H1 (cell line): Measurements from ENCODE around the gene KCNK15. TPM values are rescaled to one million over a fixed set of nuclear protein-coding genes. Genes with fewer than 3 reads are reported as not detected.

Source experiments
- CTCF ChIA-PET: fragments of 300-600 bp; sonication (Branson Sonifier 250); formaldehyde crosslinking; loops from one replicate; lab custom pipeline; 2021; ENCODE audit not compliant: partially characterized antibody; lab: Charles Lee
- POLR2A ChIA-PET: fragments of 300-600 bp; sonication (Branson Sonifier 250); formaldehyde crosslinking; loops from one replicate; lab custom pipeline; 2021; ENCODE audit warnings: inconsistent platforms; ENCODE audit not compliant: partially characterized antibody; lab: Charles Lee
- DNase-seq, 2 experiments: peaks; one replicate each; pipeline versions ENCODE4 v3.0.0 to v3.0.0-alpha.2; 2010 to 2022; ENCODE audit warnings: low spot score in 2 of 2, low read depth in 1 of 2, mixed read lengths in 1 of 2
- FAIRE-seq: peaks from 2 replicates; lab custom pipeline; 2011; peaks lifted over from hg19 to GRCh38; lab: Jason Lieb, UNC
- H2AFZ ChIP-seq: 2 replicates; pipeline ENCODE4 v1.8.1; 2012; ENCODE audit warnings: low read length, inconsistent platforms
- H2AK5ac ChIP-seq: 2 replicates; pipeline ENCODE4 v1.6.1; 2013; ENCODE audit warnings: low read depth, low read length
- H2BK120ac ChIP-seq: replicated peaks from 2 replicates; pipeline ENCODE3; 2013; ENCODE audit warnings: low read depth, low read length, inconsistent platforms
- H2BK12ac ChIP-seq: 2 replicates; pipeline ENCODE4 v1.6.1; 2013; ENCODE audit warnings: low read depth, low read length
- H2BK15ac ChIP-seq: 2 replicates; pipeline ENCODE4 v1.6.1; 2013; ENCODE audit warnings: low read length
- H2BK20ac ChIP-seq: 2 replicates; pipeline ENCODE4 v1.6.1; 2013; ENCODE audit warnings: low read length
- H2BK5ac ChIP-seq: 2 replicates; pipeline ENCODE4 v1.6.1; 2013; ENCODE audit warnings: low read depth, low read length
- H3K14ac ChIP-seq: 2 replicates; pipeline ENCODE4 v1.6.1; 2013; ENCODE audit warnings: inconsistent platforms; ENCODE audit not compliant: insufficient read length
- H3K18ac ChIP-seq: 2 replicates; pipeline ENCODE4 v1.6.1; 2013; ENCODE audit warnings: low read length; ENCODE audit errors: extremely low read depth
- H3K23ac ChIP-seq: 2 replicates; pipeline ENCODE4 v1.6.1; 2013; ENCODE audit warnings: inconsistent platforms; ENCODE audit not compliant: insufficient read length
- H3K23me2 ChIP-seq: 2 replicates; pipeline ENCODE4 v1.6.1; 2013; ENCODE audit warnings: low read depth, low read length
- H3K27ac ChIP-seq: 2 replicates; pipeline ENCODE4 v1.6.1; 2011; ENCODE audit warnings: low read depth, low read length, inconsistent platforms
- H3K27me3 ChIP-seq, 4 experiments: replicated peaks in 1 of 4; 1 replicate in 1 of 4; 2 replicates in 3 of 4; pipeline versions ENCODE4 v1.6.1 to v1.8.1; 2011 to 2013; ENCODE audit warnings: low read length in 3 of 4, mild to moderate bottlenecking in 3 of 4, inconsistent platforms in 2 of 4, mixed read lengths in 2 of 4, moderate library complexity in 1 of 4; ENCODE audit not compliant: control insufficient read depth in 3 of 4, insufficient read depth in 3 of 4; ENCODE audit errors: extremely low read depth in 1 of 4
- H3K36me3 ChIP-seq, 4 experiments: 2 replicates each; pipeline versions ENCODE4 v1.6.1 to v1.8.1; 2011 to 2013; ENCODE audit warnings: mild to moderate bottlenecking in 4 of 4, low read length in 3 of 4, moderate library complexity in 2 of 4, control low read depth in 1 of 4, inconsistent platforms in 1 of 4; ENCODE audit not compliant: insufficient read depth in 4 of 4, control insufficient read depth in 2 of 4
- H3K4ac ChIP-seq: replicated peaks from 2 replicates; pipeline ENCODE3; 2013; ENCODE audit warnings: low read length, low read depth, mixed read lengths, inconsistent platforms; ENCODE audit not compliant: insufficient read length
- H3K4me1 ChIP-seq, 4 experiments: replicated peaks in 1 of 4; 1 replicate in 1 of 4; 2 replicates in 3 of 4; pipeline versions ENCODE4 v1.6.1 to v1.8.1; 2011 to 2013; ENCODE audit warnings: low read length in 3 of 4, inconsistent platforms in 2 of 4, mixed read lengths in 1 of 4; ENCODE audit not compliant: insufficient read depth in 4 of 4, control insufficient read depth in 3 of 4
- H3K4me2 ChIP-seq, 2 experiments: 2 replicates each; pipeline versions ENCODE4 v1.6.1 to v1.8.1; 2011 to 2013; ENCODE audit warnings: low read depth in 2 of 2, low read length in 2 of 2, control low read depth in 1 of 2, inconsistent platforms in 1 of 2, mild to moderate bottlenecking in 1 of 2; ENCODE audit not compliant: insufficient read depth in 1 of 2
- H3K4me3 ChIP-seq, 4 experiments: fragments of 200-600, 300-600 bp in 1 of 4; sonication (generic), shearing (Covaris generic), sonication (Bioruptor Twin) in 1 of 4; 2 replicates each; pipeline versions ENCODE4 v1.5.1 to v1.8.1; 2011 to 2016; ENCODE audit warnings: low read length in 4 of 4, low read depth in 3 of 4, control low read depth in 2 of 4, inconsistent platforms in 2 of 4, mild to moderate bottlenecking in 2 of 4, mixed read lengths in 1 of 4, moderate library complexity in 1 of 4; ENCODE audit not compliant: insufficient read depth in 2 of 4; ENCODE audit errors: extremely low read depth in 1 of 4
- H3K56ac ChIP-seq: replicated peaks from 2 replicates; pipeline ENCODE3; 2013; ENCODE audit warnings: low read depth, mild to moderate bottlenecking, mixed read lengths, low read length, inconsistent platforms; ENCODE audit not compliant: insufficient read length
- H3K79me1 ChIP-seq: 2 replicates; pipeline ENCODE4 v1.6.1; 2013; ENCODE audit warnings: low read depth, low read length, control low read depth
- H3K79me2 ChIP-seq, 2 experiments: 2 replicates each; pipeline versions ENCODE4 v1.6.1 to v1.8.1; 2012 to 2013; ENCODE audit warnings: low read length in 2 of 2, mild to moderate bottlenecking in 2 of 2, inconsistent platforms in 1 of 2; ENCODE audit not compliant: insufficient read depth in 2 of 2, control insufficient read depth in 1 of 2
- H3K9ac ChIP-seq, 4 experiments: replicated peaks in 1 of 4; 1 replicate in 1 of 4; 2 replicates in 3 of 4; pipeline versions ENCODE4 v1.6.1 to v1.8.1; 2011 to 2013; ENCODE audit warnings: low read depth in 3 of 4, low read length in 3 of 4, control low read depth in 2 of 4, mild to moderate bottlenecking in 2 of 4, moderate library complexity in 2 of 4, inconsistent platforms in 1 of 4; ENCODE audit errors: extremely low read depth in 1 of 4
- H3K9me3 ChIP-seq, 2 experiments: 2 replicates each; pipeline versions ENCODE4 v1.6.1 to v1.8.1; 2012 to 2013; ENCODE audit warnings: mild to moderate bottlenecking in 2 of 2, moderate library complexity in 2 of 2, control low read depth in 1 of 2, inconsistent platforms in 1 of 2, low read depth in 1 of 2, low read length in 1 of 2, mixed read lengths in 1 of 2; ENCODE audit not compliant: insufficient read depth in 2 of 2
- H4K20me1 ChIP-seq, 2 experiments: replicated peaks in 1 of 2; 2 replicates each; pipeline versions ENCODE3 to v1.8.1; 2011 to 2013; ENCODE audit warnings: inconsistent platforms in 2 of 2, low read length in 2 of 2, mild to moderate bottlenecking in 1 of 2; ENCODE audit not compliant: insufficient read depth in 2 of 2, control insufficient read depth in 1 of 2
- H4K5ac ChIP-seq: 2 replicates; pipeline ENCODE4 v1.6.1; 2013; ENCODE audit warnings: low read length, low read depth, mixed read lengths, inconsistent platforms; ENCODE audit not compliant: insufficient read length
- H4K8ac ChIP-seq: 2 replicates; pipeline ENCODE4 v1.8.0; 2013; ENCODE audit warnings: mild to moderate bottlenecking, moderate library complexity, low read length, inconsistent platforms; ENCODE audit not compliant: insufficient read depth; ENCODE audit errors: extremely low read depth
- H4K91ac ChIP-seq: replicated peaks from 2 replicates; pipeline ENCODE3; 2013; ENCODE audit warnings: low read length, mixed read lengths, inconsistent platforms; ENCODE audit not compliant: insufficient read length
- HDAC2 ChIP-seq, 2 experiments: fragments of 300-600 bp in 1 of 2; sonication (generic) in 1 of 2; IDR thresholded peaks; 2 replicates each; pipeline ENCODE4 v1.6.1; 2011 to 2012; ENCODE audit warnings: low read depth in 2 of 2, low read length in 2 of 2, mild to moderate bottlenecking in 2 of 2, moderate library complexity in 2 of 2, borderline replicate concordance in 1 of 2, inconsistent platforms in 1 of 2
- RXRA ChIP-seq: IDR thresholded peaks from 2 replicates; pipeline ENCODE4 v1.6.1; 2011; ENCODE audit warnings: low read depth, mild to moderate bottlenecking, low read length, moderate library complexity; ENCODE audit not compliant: insufficient read depth
- WGBS, 2 experiments: shearing (Covaris generic) in 1 of 2; methylation state at CpG; one replicate each; pipeline versions ENCODE4 v1.1.6 to v1.1.7; 2013 to 2015; ENCODE audit warnings: low lambda C conversion rate in 2 of 2, mixed read lengths in 2 of 2, inconsistent platforms in 1 of 2, low coverage in 1 of 2, missing lambda C conversion rate in 1 of 2; ENCODE audit not compliant: insufficient replicate concordance in 2 of 2, insufficient coverage in 1 of 2, insufficient read length in 1 of 2; ENCODE audit errors: extremely low coverage in 1 of 2, missing lambda C conversion rate in 1 of 2; 5-methylcytosine and 5-hydroxymethylcytosine counted together
- polyA plus RNA-seq, 7 experiments: library from polyadenylated mRNA; depleted of rRNA in 3 of 7; stranded (reverse) in 5 of 7; unstranded in 2 of 7; fragments of >200 nt in 5 of 7; fragments of 200-250 nt in 2 of 7; gene quantifications; 1 replicate in 5 of 7; 2 replicates in 1 of 7; 4 replicates in 1 of 7; pipeline versions ENCODE4 v1.2.1 to v1.2.3, GENCODE V29; 2011 to 2013; ENCODE audit warnings: missing spikeins in 2 of 7, mixed read lengths in 2 of 7
- total RNA-seq: library from RNA; stranded (reverse); fragmentation: NEBNext Ultra II Directional; extraction: Animal tissue kit (Norgen Biotek cat#: 25700); gene quantifications from 2 replicates; pipeline ENCODE4 v1.2.1, GENCODE V29; 2021

KCNK15 gene
- total and polyA plus RNA-seq, 2 of the 8 experiments (the other 6 are each of a cell fraction or from before 2014, with no cell fraction given), result 0.24 to 0.33 TPM

DNA sequence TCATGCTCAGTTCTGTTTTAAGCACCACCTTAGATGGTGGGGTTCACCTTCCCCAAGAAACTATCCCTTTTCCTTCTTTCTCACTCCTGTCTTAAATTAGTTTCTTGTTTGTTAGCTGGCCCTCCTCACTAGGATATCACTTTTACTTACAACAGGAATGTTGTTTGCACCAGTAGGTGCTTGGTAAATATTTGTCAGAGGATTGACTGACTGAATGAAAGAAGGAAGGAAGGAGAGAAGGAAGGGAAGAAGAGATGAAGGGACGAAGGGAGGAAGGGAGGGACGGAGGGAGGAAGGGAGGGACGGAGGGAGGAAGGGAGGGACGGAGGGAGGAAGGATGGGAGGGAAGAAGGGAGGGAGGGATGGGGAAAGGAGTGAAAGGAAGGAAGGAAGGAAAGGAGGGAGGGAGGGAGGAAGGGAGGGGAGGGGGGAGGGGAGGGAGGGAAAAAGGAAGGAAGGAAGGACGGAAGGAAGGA is 505 bp upstream of the KCNK15 start:
- CTCF ChIA-PET, result interaction anchor here (1.3 to 15.1 kb wide), 3 partner anchors 18 to 134 kb away, joined by 3 to 256 read pairs (median 55); no protein-coding TSS in a partner anchor
- Histone ChIP-seq H3K56ac (no peak overlapping the region), H2BK15ac (no peak overlapping the region), H2AK5ac (no peak overlapping the region), H3K27ac (no peak overlapping the region), H3K9ac (no peak overlapping the region), H4K91ac (no peak overlapping the region), H3K23ac (no peak overlapping the region), H2BK5ac (no peak overlapping the region), H4K5ac (no peak overlapping the region), H2BK20ac (no peak overlapping the region), H3K4me1 (peaks cover 0 to 7% (median 3%) of the 10 kb centered on the region in 4 experiments; a peak in 4 of 7 replicates), H3K36me3 (no peaks in the 10 kb centered on the region), H2AFZ (no peak overlapping the region; the same call in 1 of the 2 replicates), H3K27me3 (peaks cover 2 to 40% (median 25%) of the 10 kb centered on the region in 4 experiments), H3K79me2 (no peaks in the 10 kb centered on the region), H3K4ac (no peak overlapping the region), H2BK12ac (no peak overlapping the region), H3K14ac (no peak overlapping the region), H4K20me1 (no peaks in the 10 kb centered on the region), H3K18ac (no peak overlapping the region), H3K9me3 (no peaks in the 10 kb centered on the region), H3K4me3 (peak overlapping the region in 2 of 4 experiments; percentile 46 to 71; a peak in 3 of 8 replicates), H3K79me1 (no peaks in the 10 kb centered on the region), H4K8ac (no peak overlapping the region; the same call in 1 of the 2 replicates), H3K4me2 (peak overlapping the region; percentile 86 to 95), H3K23me2 (peaks cover 11% of the 10 kb centered on the region; the same call in 1 of the 2 replicates), H2BK120ac (no peak overlapping the region)
- no peak for FAIRE-seq
- no peak for DNase-seq
- WGBS, 2 experiments, result 15 to 40% methylated on average over 2 to 4 of the region's 5 CpGs
- TF ChIP-seq HDAC2 (IDR thresholded peaks at IDR 0.05; ENCODE audit: borderline replicate concordance in 1 of 2, low read depth in 2 of 2, low read length in 2 of 2) (no peak), RXRA (no peak)
- POLR2A ChIA-PET, result no interaction called here
